Measurements from ENCODE around the gene LIFR.
"Not testable (repeated sequence)": the region's sequence is repeated elsewhere in the genome, so short reads cannot be mapped to it uniquely, and the experiment has no call there.

LIFR gene

DNA sequence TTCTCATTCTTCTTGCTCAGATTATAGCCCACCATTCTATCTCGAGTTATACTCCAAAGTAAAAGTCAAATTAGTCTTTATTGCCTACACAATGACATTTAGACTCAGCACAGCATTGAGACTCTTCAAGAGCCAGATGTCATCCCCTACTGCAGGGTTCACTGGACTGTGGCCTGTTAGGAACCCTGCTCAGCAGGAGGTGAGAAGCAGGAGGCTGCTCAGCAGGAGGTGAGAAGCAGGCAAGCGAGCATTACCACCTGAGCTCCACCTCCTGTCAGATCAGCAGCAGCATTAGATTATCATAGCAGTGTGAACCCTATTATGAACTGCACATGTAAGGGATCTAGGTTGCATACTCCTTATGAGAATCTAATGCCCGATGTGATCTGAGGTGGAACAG lies 12.7 kb upstream of the LIFR start:
- TF ChIP-seq, protein P1, sequence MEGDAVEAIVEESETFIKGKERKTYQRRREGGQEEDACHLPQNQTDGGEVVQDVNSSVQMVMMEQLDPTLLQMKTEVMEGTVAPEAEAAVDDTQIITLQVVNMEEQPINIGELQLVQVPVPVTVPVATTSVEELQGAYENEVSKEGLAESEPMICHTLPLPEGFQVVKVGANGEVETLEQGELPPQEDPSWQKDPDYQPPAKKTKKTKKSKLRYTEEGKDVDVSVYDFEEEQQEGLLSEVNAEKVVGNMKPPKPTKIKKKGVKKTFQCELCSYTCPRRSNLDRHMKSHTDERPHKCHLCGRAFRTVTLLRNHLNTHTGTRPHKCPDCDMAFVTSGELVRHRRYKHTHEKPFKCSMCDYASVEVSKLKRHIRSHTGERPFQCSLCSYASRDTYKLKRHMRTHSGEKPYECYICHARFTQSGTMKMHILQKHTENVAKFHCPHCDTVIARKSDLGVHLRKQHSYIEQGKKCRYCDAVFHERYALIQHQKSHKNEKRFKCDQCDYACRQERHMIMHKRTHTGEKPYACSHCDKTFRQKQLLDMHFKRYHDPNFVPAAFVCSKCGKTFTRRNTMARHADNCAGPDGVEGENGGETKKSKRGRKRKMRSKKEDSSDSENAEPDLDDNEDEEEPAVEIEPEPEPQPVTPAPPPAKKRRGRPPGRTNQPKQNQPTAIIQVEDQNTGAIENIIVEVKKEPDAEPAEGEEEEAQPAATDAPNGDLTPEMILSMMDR (IDR thresholded peaks at IDR 0.05; ENCODE audit: extremely low read depth, missing control alignments): no peak
- DNase-seq (ENCODE audit: low spot score): no peak

DNA sequence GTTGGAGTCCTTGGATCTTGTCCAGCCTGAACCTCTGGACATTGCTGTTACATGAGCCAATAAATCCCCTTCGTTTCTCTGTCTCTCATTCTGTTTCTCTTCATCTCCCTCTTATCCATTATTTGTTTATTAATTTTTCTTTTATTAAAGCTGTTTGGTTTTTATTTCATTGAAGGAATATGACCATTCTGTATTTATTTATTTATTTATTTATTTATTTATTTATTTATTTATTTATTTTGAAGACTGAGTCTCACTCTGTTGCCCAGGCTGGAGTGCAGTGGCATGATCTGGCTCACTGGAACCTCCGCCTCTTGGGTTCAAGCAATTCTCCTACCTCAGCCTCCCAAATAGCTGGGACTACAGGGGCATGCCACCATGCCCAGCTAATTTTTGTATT lies 10.9 kb upstream of the LIFR start:
- DNase-seq (ENCODE audit: low spot score): not testable (repeated sequence)

DNA sequence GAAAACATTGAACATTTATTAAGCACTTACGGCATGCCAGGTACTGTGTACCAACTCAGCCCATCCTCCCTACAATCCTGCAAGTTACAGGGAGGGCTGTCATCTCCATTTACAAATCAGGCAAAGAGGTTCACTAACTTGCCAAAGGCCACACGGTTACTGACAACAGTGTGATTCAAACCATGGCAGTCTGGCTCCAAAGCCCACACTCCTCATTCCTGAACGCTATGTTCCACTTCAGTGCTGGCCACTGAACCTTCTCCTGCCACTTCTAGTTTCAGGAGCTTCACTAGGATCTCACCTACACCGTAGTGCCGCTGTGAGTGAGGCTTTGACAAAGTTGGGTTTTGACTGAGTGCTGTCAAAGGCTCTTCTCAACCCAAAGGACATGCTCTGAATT lies 7.2 kb upstream of the LIFR start:
- TF ChIP-seq, protein P1 (IDR thresholded peaks at IDR 0.05; ENCODE audit: extremely low read depth, missing control alignments): no peak
- DNase-seq (ENCODE audit: low spot score): no peak

DNA sequence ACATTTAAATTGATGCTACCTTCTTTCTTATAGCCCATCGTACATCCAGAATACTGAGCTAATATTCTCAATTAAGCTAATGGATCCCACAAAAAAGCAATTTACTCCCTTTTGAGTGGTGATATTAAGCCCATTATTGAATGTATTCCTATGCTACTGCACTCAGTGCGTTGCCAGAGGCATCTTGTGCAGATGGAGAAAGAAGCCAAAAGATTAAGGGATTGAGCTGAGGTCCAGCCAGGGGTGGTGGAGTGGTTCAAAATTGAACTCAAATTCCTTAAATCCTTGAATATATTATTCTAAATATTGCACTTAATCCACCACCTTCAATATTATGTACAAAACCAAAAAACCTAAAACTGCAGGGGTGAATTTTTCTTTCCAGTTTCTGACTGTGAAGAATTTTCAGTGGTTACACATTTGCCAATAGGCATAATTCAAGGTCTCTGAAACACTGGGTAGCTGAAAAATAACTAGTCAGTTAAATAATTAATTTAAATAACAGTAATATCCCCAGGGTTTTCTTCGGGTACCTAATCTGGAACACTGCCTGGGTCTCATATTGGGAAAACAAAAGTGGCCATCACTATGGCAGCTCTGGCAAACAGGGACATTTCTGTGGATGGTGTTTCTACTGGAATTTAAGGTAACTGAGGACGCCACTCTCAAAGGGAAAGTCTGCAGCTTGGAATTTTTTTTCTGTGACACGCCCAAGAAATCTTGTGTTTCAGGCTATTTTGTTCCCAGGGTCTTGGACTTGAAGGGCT lies 6.2 kb upstream of the LIFR start:
- TF ChIP-seq, protein P1 (IDR thresholded peaks at IDR 0.05; ENCODE audit: extremely low read depth, missing control alignments): no peak
- no peak for DNase-seq (ENCODE audit: low spot score)

DNA sequence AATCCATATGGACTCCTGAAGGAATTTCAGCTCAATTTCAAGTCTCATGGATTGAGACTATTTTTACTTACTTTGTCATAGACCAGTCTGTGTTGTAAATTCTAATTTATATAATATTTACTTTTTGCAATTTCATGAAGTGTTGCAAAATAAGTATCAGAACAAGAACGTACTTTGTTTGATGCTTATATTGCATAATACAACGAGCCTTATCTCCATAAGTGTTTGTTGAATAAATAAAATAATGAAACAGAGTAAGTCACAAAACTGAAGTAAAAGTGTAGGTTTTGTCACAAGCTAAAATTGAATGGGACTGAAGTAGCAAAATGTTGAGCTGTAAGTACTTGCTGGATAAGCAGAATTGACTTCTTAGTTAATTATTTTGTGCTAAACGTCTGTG lies 3.0 kb upstream of the LIFR start:
- TF ChIP-seq, protein P1 (IDR thresholded peaks at IDR 0.05; ENCODE audit: extremely low read depth, missing control alignments): no peak
- DNase-seq (ENCODE audit: low spot score): no peak

DNA sequence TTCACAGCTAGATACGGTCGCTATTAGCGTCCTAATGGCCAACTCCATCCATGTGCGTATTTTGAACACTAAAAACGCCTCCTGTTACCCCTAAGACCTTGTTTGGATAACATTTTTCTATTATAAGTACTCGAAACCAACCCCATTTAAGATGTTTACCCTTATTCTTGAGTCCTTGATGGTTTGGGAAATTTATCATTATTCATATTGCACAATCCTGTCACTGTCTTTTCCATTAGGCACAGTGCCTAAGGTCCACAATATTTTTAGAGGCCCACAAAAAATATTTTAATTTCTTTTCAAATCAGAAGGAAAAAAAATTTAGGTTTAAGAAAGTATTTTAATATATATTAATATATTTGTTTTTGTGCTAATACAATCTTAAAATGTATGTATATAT lies 1.3 kb upstream of the LIFR start:
- TF ChIP-seq, protein P1 (IDR thresholded peaks at IDR 0.05; ENCODE audit: extremely low read depth, missing control alignments): no peak

DNA sequence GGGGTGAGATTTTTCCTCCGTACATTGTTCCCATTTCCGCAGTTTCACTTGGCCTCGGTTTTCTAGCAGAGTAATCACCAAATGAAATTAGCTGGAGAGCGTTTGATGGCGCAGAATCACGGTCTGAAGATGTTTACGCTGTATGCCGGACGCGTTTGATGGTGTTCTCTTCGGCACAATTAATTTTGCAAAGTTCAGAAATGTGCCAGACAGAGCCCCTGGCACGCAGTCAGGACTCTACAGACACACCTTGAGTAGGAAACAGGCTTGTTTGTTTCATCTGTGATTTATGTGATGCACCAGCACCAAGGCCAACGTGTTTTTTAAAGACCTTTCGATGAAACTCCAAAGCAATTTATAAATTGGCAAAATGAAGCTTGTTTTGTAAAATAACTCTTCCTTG lies 863 bp upstream of the LIFR start:
- DNase-seq (ENCODE audit: low spot score): no peak
- TF ChIP-seq, protein P1 (IDR thresholded peaks at IDR 0.05; ENCODE audit: extremely low read depth, missing control alignments): no peak

More for the DNA sequence above, 1.3 kb upstream of the LIFR start:
- DNase-seq (ENCODE audit: low spot score): no peak

DNA sequence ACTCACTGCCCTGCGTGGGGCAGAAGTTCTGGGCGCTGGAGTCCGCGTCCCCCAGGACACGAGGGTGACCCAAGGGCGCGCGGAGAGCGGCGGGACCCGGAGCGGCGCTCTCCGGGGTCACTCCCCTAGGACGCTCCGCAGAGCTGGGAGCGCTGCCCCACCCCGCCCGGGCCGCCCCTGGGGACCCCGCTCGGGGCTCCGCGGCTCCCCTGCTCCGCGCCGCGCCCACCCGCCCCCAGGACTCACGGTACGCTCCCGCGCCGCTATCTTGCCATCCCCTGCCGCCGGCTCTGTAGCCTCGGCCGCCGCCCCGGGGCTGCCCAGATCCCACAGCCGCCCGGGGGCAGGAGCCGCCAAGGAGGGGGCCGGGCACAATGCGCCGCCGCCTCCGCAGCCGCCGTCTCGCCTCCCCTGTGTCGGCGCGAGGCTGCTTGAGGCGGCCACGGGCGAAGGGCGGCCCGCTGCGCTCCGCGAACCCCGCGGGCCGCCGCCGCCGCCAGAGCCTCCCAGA lies 303 bp downstream of the LIFR start:
- no peak for DNase-seq (ENCODE audit: low spot score)
- TF ChIP-seq, protein P1 (IDR thresholded peaks at IDR 0.05; ENCODE audit: extremely low read depth, missing control alignments): no peak
